WTC11 (cell line): ENCODE data around the gene GARNL3. TPM values are rescaled to one million over a fixed set of nuclear protein-coding genes. Genes with fewer than 3 reads are reported as not detected.

Experiments
- ATAC-seq: fragments of 200-7000 bp; cut with Tn5 transposase; 2 replicates; pipeline ENCODE4 v1.10.0; 2021; ENCODE audit warnings: mild to moderate bottlenecking, moderate library complexity
- CTCF ChIA-PET: fragments of 300-600 bp; sonication (Branson Sonifier 250); formaldehyde crosslinking; loops from one replicate; lab custom pipeline; 2021; ENCODE audit warnings: antibody characterized with exemption; lab: Charles Lee
- POLR2A ChIA-PET: fragments of 350-600 bp; sonication (Branson Sonifier 250); formaldehyde crosslinking; loops from one replicate; lab custom pipeline; 2021; ENCODE audit warnings: antibody characterized with exemption; lab: Charles Lee
- DNase-seq: peaks from one replicate; pipeline ENCODE4 v3.0.0; 2021; ENCODE audit warnings: low spot score
- H3K27ac Mint-ChIP-seq: 2 replicates; pipeline ENCODE4 v1.8.0; 2021; ENCODE audit warnings: mixed read lengths
- H3K27me3 Mint-ChIP-seq: 2 replicates; pipeline ENCODE4 v1.8.0; 2021; ENCODE audit warnings: low read depth, mild to moderate bottlenecking, moderate library complexity, mixed read lengths
- H3K36me3 Mint-ChIP-seq: 2 replicates; pipeline ENCODE4 v1.8.0; 2021; ENCODE audit warnings: mixed read lengths
- H3K4me1 Mint-ChIP-seq: 2 replicates; pipeline ENCODE4 v1.8.0; 2022; ENCODE audit warnings: mixed read lengths
- H3K4me3 Mint-ChIP-seq: 2 replicates; pipeline ENCODE4 v1.8.0; 2021; ENCODE audit warnings: mild to moderate bottlenecking, moderate library complexity, mixed read lengths
- H3K9me3 Mint-ChIP-seq: 2 replicates; pipeline ENCODE4 v1.8.0; 2021; ENCODE audit warnings: mixed read lengths
- CBFB ChIP-seq: sonication (generic); formaldehyde crosslinking; IDR thresholded peaks from 2 replicates; pipeline ENCODE4 v1.8.1; 2022; ENCODE audit warnings: mild to moderate bottlenecking, low read depth, missing genetic modification reagents
- E2F1 ChIP-seq: sonication (generic); formaldehyde crosslinking; IDR thresholded peaks from 2 replicates; pipeline ENCODE4 v1.8.0; 2022; ENCODE audit warnings: mild to moderate bottlenecking, missing genetic modification reagents
- ELF4 ChIP-seq: sonication (generic); formaldehyde crosslinking; IDR thresholded peaks from 2 replicates; pipeline ENCODE4 v1.8.1; 2022; ENCODE audit warnings: low read depth, mild to moderate bottlenecking, moderate library complexity, missing genetic modification reagents
- ETV6 ChIP-seq: sonication (generic); formaldehyde crosslinking; IDR thresholded peaks from 2 replicates; pipeline ENCODE4 v1.8.1; 2022; ENCODE audit warnings: mild to moderate bottlenecking, missing genetic modification reagents
- FOXJ3 ChIP-seq: sonication (generic); formaldehyde crosslinking; IDR thresholded peaks from 2 replicates; pipeline ENCODE4 v1.9.0; 2021; ENCODE audit warnings: missing genetic modification reagents, mild to moderate bottlenecking, borderline replicate concordance
- FOXP1 ChIP-seq: sonication (generic); formaldehyde crosslinking; IDR thresholded peaks from 2 replicates; pipeline ENCODE4 v1.8.0; 2022; ENCODE audit warnings: missing genetic modification reagents, mild to moderate bottlenecking, moderate library complexity, borderline replicate concordance
- GABPB1 ChIP-seq: sonication (generic); formaldehyde crosslinking; IDR thresholded peaks from 2 replicates; pipeline ENCODE4 v1.8.1; 2023; ENCODE audit warnings: mild to moderate bottlenecking, missing genetic modification reagents
- GRHL2 ChIP-seq: fragments of 250-450 bp; sonication (Bioruptor Pico); IDR thresholded peaks from 2 replicates; pipeline ENCODE4 v1.8.0; 2022; ENCODE audit warnings: mild to moderate bottlenecking, moderate library complexity; ENCODE audit not compliant: insufficient replicate concordance, severe bottlenecking
- JUN ChIP-seq: sonication (generic); formaldehyde crosslinking; IDR thresholded peaks from 2 replicates; pipeline ENCODE4 v1.8.0; 2023; ENCODE audit warnings: mild to moderate bottlenecking, missing genetic modification reagents
- MXD4 ChIP-seq: fragments of 250-450 bp; sonication (Bioruptor Pico); IDR thresholded peaks from 2 replicates; pipeline ENCODE4 v1.8.0; 2021; ENCODE audit warnings: mild to moderate bottlenecking, moderate library complexity, borderline replicate concordance
- NFATC4 ChIP-seq: fragments of 250-450 bp; sonication (Bioruptor Pico); IDR thresholded peaks from 2 replicates; pipeline ENCODE4 v1.9.0; 2021; ENCODE audit warnings: mild to moderate bottlenecking
- PRRX2 ChIP-seq: fragments of 250-450 bp; sonication (Bioruptor Pico); IDR thresholded peaks from 2 replicates; pipeline ENCODE4 v1.8.0; 2021; ENCODE audit warnings: mild to moderate bottlenecking
- SMAD4 ChIP-seq: sonication (generic); formaldehyde crosslinking; IDR thresholded peaks from 2 replicates; pipeline ENCODE4 v1.8.0; 2022; ENCODE audit warnings: mild to moderate bottlenecking, missing genetic modification reagents
- SOX15 ChIP-seq: fragments of 250-450 bp; sonication (Bioruptor Pico); IDR thresholded peaks from 2 replicates; pipeline ENCODE4 v1.9.0; 2021; ENCODE audit warnings: mild to moderate bottlenecking
- SP1 ChIP-seq: sonication (generic); formaldehyde crosslinking; conservative IDR thresholded peaks from 2 replicates; pipeline ENCODE4 v1.8.1; 2022; ENCODE audit warnings: missing genetic modification reagents
- TCF7 ChIP-seq: sonication (generic); formaldehyde crosslinking; IDR thresholded peaks from 2 replicates; pipeline ENCODE4 v1.8.0; 2022; ENCODE audit warnings: mild to moderate bottlenecking, low read depth, missing genetic modification reagents, moderate library complexity
- TEAD1 ChIP-seq: sonication (generic); formaldehyde crosslinking; IDR thresholded peaks from 2 replicates; pipeline ENCODE4 v1.8.0; 2022; ENCODE audit warnings: mild to moderate bottlenecking, missing genetic modification reagents
- TEAD4 ChIP-seq: sonication (generic); formaldehyde crosslinking; IDR thresholded peaks from 2 replicates; pipeline ENCODE4 v1.8.0; 2022; ENCODE audit warnings: mild to moderate bottlenecking, missing genetic modification reagents
- USF1 ChIP-seq: sonication (generic); formaldehyde crosslinking; IDR thresholded peaks from 2 replicates; pipeline ENCODE4 v1.8.0; 2022; ENCODE audit warnings: mild to moderate bottlenecking, missing genetic modification reagents
- USF2 ChIP-seq: sonication (generic); formaldehyde crosslinking; IDR thresholded peaks from 2 replicates; pipeline ENCODE4 v1.8.1; 2023; ENCODE audit warnings: mild to moderate bottlenecking, missing genetic modification reagents, moderate library complexity
- ZBTB21 ChIP-seq: sonication (generic); formaldehyde crosslinking; IDR thresholded peaks from 2 replicates; pipeline ENCODE4 v1.8.1; 2023; ENCODE audit warnings: mild to moderate bottlenecking, missing genetic modification reagents, borderline replicate concordance
- ZNF396 ChIP-seq: fragments of 250-450 bp; sonication (Bioruptor Pico); IDR thresholded peaks from 2 replicates; pipeline ENCODE4 v1.8.0; 2021; ENCODE audit warnings: mild to moderate bottlenecking, moderate library complexity, borderline replicate concordance
- ZNF423 ChIP-seq: fragments of 250-450 bp; sonication (Bioruptor Pico); IDR thresholded peaks from 2 replicates; pipeline ENCODE4 v2.1.2; 2022; ENCODE audit warnings: mild to moderate bottlenecking, moderate library complexity
- total RNA-seq: library from RNA; stranded (reverse); gene quantifications from 3 replicates; pipeline ENCODE4 v1.2.3, GENCODE V29; 2021

Gene GARNL3
- total RNA-seq, 1 experiment from 2014 or later, result 17.8 TPM

- no peak for TF ChIP-seq USF2 (CRISPR knock-in tag)
- TF ChIP-seq GRHL2 (CRISPR knock-in tag), result no peak
- TF ChIP-seq FOXP1, result no peak
- no peak for TF ChIP-seq ELF4 (CRISPR knock-in tag)
Observed at GRCh38 chr9:127390248-127390545, 125.6 kb downstream of the GARNL3 start (continued).

GRCh38 chr9:127390563-127390962 lies 126.0 kb downstream of the GARNL3 start:
- H3K9me3 Mint-ChIP-seq, result no peaks in the 10 kb centered on the region
- no peak for DNase-seq
- no peaks in the 10 kb centered on the region for H3K36me3 Mint-ChIP-seq
- ChIA-PET CTCF (no interaction called here), POLR2A (no interaction called here)
- no peak for TF ChIP-seq TEAD1 (CRISPR knock-in tag)
- no peak for TF ChIP-seq SOX15 (CRISPR knock-in tag)
- TF ChIP-seq GABPB1 (CRISPR knock-in tag), result peak; percentile 79
- H3K4me1 Mint-ChIP-seq, result peaks cover 10% of the 10 kb centered on the region
- no peak overlapping the region for H3K4me3 Mint-ChIP-seq
- no peak overlapping the region for H3K27ac Mint-ChIP-seq
- peaks cover 9% of the 10 kb centered on the region for H3K27me3 Mint-ChIP-seq
- ATAC-seq, result no peak

GRCh38 chr9:127392166-127392565 lies 127.6 kb downstream of the GARNL3 start:
- Mint-ChIP-seq H3K27me3 (peaks cover 14% of the 10 kb centered on the region), H3K27ac (no peak overlapping the region), H3K9me3 (no peaks in the 10 kb centered on the region), H3K4me1 (peaks cover 15% of the 10 kb centered on the region), H3K36me3 (no peaks in the 10 kb centered on the region), H3K4me3 (no peak overlapping the region)
- CTCF ChIA-PET, result interaction anchor here (0.7 to 1.4 kb wide), 4 partner anchors 26 to 177 kb away, joined by 3 to 4 read pairs (median 3); no protein-coding TSS in a partner anchor
- DNase-seq (no peak), ATAC-seq (no peak)
- TF ChIP-seq ELF4 (CRISPR knock-in tag) (no peak), USF1 (no peak), FOXJ3 (CRISPR knock-in tag) (no peak), TCF7 (no peak), PRRX2 (CRISPR knock-in tag) (no peak), E2F1 (CRISPR knock-in tag) (no peak), ZNF396 (CRISPR knock-in tag) (no peak), TEAD4 (CRISPR knock-in tag) (no peak), ZBTB21 (CRISPR knock-in tag) (no peak), MXD4 (CRISPR knock-in tag) (no peak), SMAD4 (CRISPR knock-in tag) (no peak), SP1 (CRISPR knock-in tag) (no peak), ETV6 (CRISPR knock-in tag) (no peak), NFATC4 (CRISPR knock-in tag) (no peak)
- POLR2A ChIA-PET, result no interaction called here

- CTCF ChIA-PET, result interaction anchor here (0.9 to 1.6 kb wide), 7 partner anchors 25 to 549 kb away, joined by 3 to 8 read pairs (median 4); no protein-coding TSS in a partner anchor
- ATAC-seq, result no peak
- H3K27me3 Mint-ChIP-seq, result peaks cover 14% of the 10 kb centered on the region
- peaks cover 15% of the 10 kb centered on the region for H3K4me1 Mint-ChIP-seq
- no peaks in the 10 kb centered on the region for H3K36me3 Mint-ChIP-seq
- TF ChIP-seq CBFB (CRISPR knock-in tag), result no peak
- TF ChIP-seq JUN (CRISPR knock-in tag), result no peak
- no peak for TF ChIP-seq MXD4 (CRISPR knock-in tag)
- no peak for TF ChIP-seq ZNF423 (CRISPR knock-in tag)
- POLR2A ChIA-PET, result no interaction called here
- H3K27ac Mint-ChIP-seq, result no peak overlapping the region; the same call in 1 of the 2 replicates
- no peaks in the 10 kb centered on the region for H3K9me3 Mint-ChIP-seq
- DNase-seq, result no peak
- no peak overlapping the region for H3K4me3 Mint-ChIP-seq
Observed at GRCh38 chr9:127392976-127393375, 128.4 kb downstream of the GARNL3 start.
